Activated naive CD8-positive, alpha-beta T cell treated with anti-CD3 and anti-CD28 coated beads, Interleukin-2, amount 10 ng/mL, durations not matched to agents 7 days and 5 days (primary cell): ENCODE data around the gene DHH. TPM values are rescaled to one million over a fixed set of nuclear protein-coding genes. Genes with fewer than 3 reads are reported as not detected.

Source experiments
- ATAC-seq: fragments of 150-1000 bp; cut with Tn5 transposase; one replicate; pipeline ENCODE4 v1.10.0; 2021; ENCODE audit warnings: low read depth, moderate library complexity
- POLR2A ChIA-PET: fragments of 350-600 bp; sonication (Branson Sonifier 250); formaldehyde crosslinking; loops from one replicate; lab custom pipeline; 2021; ENCODE audit warnings: antibody characterized with exemption; lab: Charles Lee
- DNase-seq: peaks from one replicate; pipeline ENCODE4 v3.0.0; 2021
- H3K27ac Mint-ChIP-seq: one replicate; pipeline ENCODE4 v1.8.0; 2022; ENCODE audit warnings: mild to moderate bottlenecking, mixed read lengths
- H3K27me3 Mint-ChIP-seq: one replicate; pipeline ENCODE4 v1.8.0; 2022; ENCODE audit warnings: mild to moderate bottlenecking, moderate library complexity, mixed read lengths
- H3K36me3 Mint-ChIP-seq: one replicate; pipeline ENCODE4 v1.8.0; 2021; ENCODE audit warnings: mild to moderate bottlenecking, mixed read lengths
- H3K4me1 Mint-ChIP-seq: one replicate; pipeline ENCODE4 v1.8.0; 2021; ENCODE audit warnings: mixed read lengths
- H3K4me3 Mint-ChIP-seq: one replicate; pipeline ENCODE4 v1.8.0; 2022; ENCODE audit warnings: mild to moderate bottlenecking, moderate library complexity, mixed read lengths
- H3K9me3 Mint-ChIP-seq: one replicate; pipeline ENCODE4 v1.8.0; 2021; ENCODE audit warnings: mixed read lengths
- total RNA-seq, 2 experiments: library from RNA; stranded (reverse); gene quantifications; one replicate each; pipeline ENCODE4 v1.2.3, GENCODE V29; 2021

The DHH gene
- total RNA-seq, 2 experiments from 2014 or later: 0.11 to 0.25 TPM

- no peaks in the 10 kb centered on the region for H3K27me3 Mint-ChIP-seq
- H3K4me1 Mint-ChIP-seq: peaks cover 18% of the 10 kb centered on the region
Measured at GRCh38 chr12:49051373-49051764, 43.2 kb downstream of the DHH start.

GRCh38 chr12:49050507-49051372 lies 43.9 kb downstream of the DHH start:
- Mint-ChIP-seq H3K27me3 (no peaks in the 10 kb centered on the region), H3K4me3 (no peak overlapping the region), H3K36me3 (peaks cover 42% of the 10 kb centered on the region), H3K27ac (no peak overlapping the region), H3K4me1 (peaks cover 11% of the 10 kb centered on the region), H3K9me3 (no peaks in the 10 kb centered on the region)
- POLR2A ChIA-PET: no interaction called here
- DNase-seq: no peak
- ATAC-seq: no peak

More at GRCh38 chr12:49051373-49051764, 43.2 kb downstream of the DHH start:
- peaks cover 42% of the 10 kb centered on the region for H3K36me3 Mint-ChIP-seq
- H3K9me3 Mint-ChIP-seq: no peaks in the 10 kb centered on the region
- no peak for ATAC-seq
- no peak overlapping the region for H3K27ac Mint-ChIP-seq
- H3K4me3 Mint-ChIP-seq: no peak overlapping the region
- DNase-seq: no peak
- POLR2A ChIA-PET: no interaction called here

GRCh38 chr12:49049566-49050224 lies 44.9 kb downstream of the DHH start:
- POLR2A ChIA-PET: no interaction called here
- no peak overlapping the region for H3K4me3 Mint-ChIP-seq
- H3K27ac Mint-ChIP-seq: no peak overlapping the region
- no peaks in the 10 kb centered on the region for H3K27me3 Mint-ChIP-seq
- H3K9me3 Mint-ChIP-seq: no peaks in the 10 kb centered on the region
- H3K36me3 Mint-ChIP-seq: peaks cover 40% of the 10 kb centered on the region
- ATAC-seq (no peak), DNase-seq (no peak)
- H3K4me1 Mint-ChIP-seq: peaks cover 2% of the 10 kb centered on the region

- no peaks in the 10 kb centered on the region for H3K9me3 Mint-ChIP-seq
- H3K27ac Mint-ChIP-seq: no peak overlapping the region
- POLR2A ChIA-PET: interaction anchor here (1.1 kb wide), 1 partner anchor 197 kb away, joined by 3 read pairs; the partner anchor contains the start of gene DDX23
- no peak overlapping the region for H3K4me3 Mint-ChIP-seq
- peaks cover 40% of the 10 kb centered on the region for H3K36me3 Mint-ChIP-seq
- H3K27me3 Mint-ChIP-seq: no peaks in the 10 kb centered on the region
- H3K4me1 Mint-ChIP-seq: peaks cover 3% of the 10 kb centered on the region
- no peak for DNase-seq
- ATAC-seq: no peak
Measured at GRCh38 chr12:49048953-49049352, 45.6 kb downstream of the DHH start.

- Mint-ChIP-seq H3K9me3 (no peaks in the 10 kb centered on the region), H3K4me3 (no peak overlapping the region), H3K36me3 (peaks cover 33% of the 10 kb centered on the region), H3K27ac (no peak overlapping the region), H3K4me1 (peaks cover 5% of the 10 kb centered on the region), H3K27me3 (no peaks in the 10 kb centered on the region)
- POLR2A ChIA-PET: interaction anchor here (0.7 kb wide), 1 partner anchor 278 kb away, joined by 3 read pairs; no protein-coding TSS in a partner anchor
- no peak for DNase-seq
- no peak for ATAC-seq
Measured at GRCh38 chr12:49046129-49046895, 48.3 kb downstream of the DHH start.

- Mint-ChIP-seq H3K4me1 (peaks cover 4% of the 10 kb centered on the region), H3K4me3 (no peak overlapping the region), H3K36me3 (peaks cover 30% of the 10 kb centered on the region), H3K9me3 (no peaks in the 10 kb centered on the region), H3K27ac (no peak overlapping the region), H3K27me3 (no peaks in the 10 kb centered on the region)
- POLR2A ChIA-PET: interaction anchor here (0.8 kb wide), 1 partner anchor 11 kb away, joined by 4 read pairs; no protein-coding TSS in a partner anchor
- DNase-seq: no peak
- ATAC-seq: no peak
Measured at GRCh38 chr12:49044660-49045059, 49.9 kb downstream of the DHH start.

GRCh38 chr12:49043856-49044258 lies 50.7 kb downstream of the DHH start:
- Mint-ChIP-seq H3K27ac (peak overlapping the region; percentile 44), H3K4me1 (peaks cover 4% of the 10 kb centered on the region), H3K9me3 (no peaks in the 10 kb centered on the region), H3K4me3 (no peak overlapping the region), H3K27me3 (no peaks in the 10 kb centered on the region), H3K36me3 (peaks cover 29% of the 10 kb centered on the region)
- ATAC-seq: peak; percentile 81
- DNase-seq: peak; percentile 86
- POLR2A ChIA-PET: interaction anchor here (1.9 kb wide), 1 partner anchor 47 kb away, joined by 6 read pairs; no protein-coding TSS in a partner anchor

GRCh38 chr12:49043241-49043640 lies 51.4 kb downstream of the DHH start:
- Mint-ChIP-seq H3K9me3 (no peaks in the 10 kb centered on the region), H3K4me1 (peaks cover 4% of the 10 kb centered on the region), H3K27me3 (no peaks in the 10 kb centered on the region), H3K36me3 (peaks cover 25% of the 10 kb centered on the region), H3K4me3 (no peak overlapping the region), H3K27ac (no peak overlapping the region)
- ATAC-seq: no peak
- POLR2A ChIA-PET: interaction anchor here (0.9 to 1.9 kb wide), 2 partner anchors 12 to 46 kb away, joined by 3 to 6 read pairs; no protein-coding TSS in a partner anchor
- DNase-seq: no peak

GRCh38 chr12:49041881-49042484 lies 52.6 kb downstream of the DHH start:
- POLR2A ChIA-PET: interaction anchor here (1.9 kb wide), 1 partner anchor 45 kb away, joined by 6 read pairs; no protein-coding TSS in a partner anchor
- H3K27ac Mint-ChIP-seq: no peak overlapping the region
- DNase-seq (no peak), ATAC-seq (no peak)
- no peaks in the 10 kb centered on the region for H3K9me3 Mint-ChIP-seq
- H3K27me3 Mint-ChIP-seq: no peaks in the 10 kb centered on the region
- H3K4me3 Mint-ChIP-seq: no peak overlapping the region
- peaks cover 4% of the 10 kb centered on the region for H3K4me1 Mint-ChIP-seq
- H3K36me3 Mint-ChIP-seq: peaks cover 16% of the 10 kb centered on the region

GRCh38 chr12:49041036-49041880 lies 53.3 kb downstream of the DHH start:
- no peak for ATAC-seq
- no peak overlapping the region for H3K4me3 Mint-ChIP-seq
- H3K27me3 Mint-ChIP-seq: no peaks in the 10 kb centered on the region
- no peak for DNase-seq
- H3K9me3 Mint-ChIP-seq: no peaks in the 10 kb centered on the region
- H3K4me1 Mint-ChIP-seq: peaks cover 4% of the 10 kb centered on the region
- H3K27ac Mint-ChIP-seq: no peak overlapping the region
- H3K36me3 Mint-ChIP-seq: peaks cover 18% of the 10 kb centered on the region
- POLR2A ChIA-PET: interaction anchor here (1.5 kb wide), 1 partner anchor 21 kb away, joined by 4 read pairs; no protein-coding TSS in a partner anchor

- DNase-seq: no peak
- H3K4me1 Mint-ChIP-seq: peaks cover 4% of the 10 kb centered on the region
- ATAC-seq: no peak
- H3K27ac Mint-ChIP-seq: no peak overlapping the region
- peaks cover 18% of the 10 kb centered on the region for H3K36me3 Mint-ChIP-seq
- H3K27me3 Mint-ChIP-seq: no peaks in the 10 kb centered on the region
- no peak overlapping the region for H3K4me3 Mint-ChIP-seq
- POLR2A ChIA-PET: interaction anchor here (1.5 kb wide), 1 partner anchor 21 kb away, joined by 4 read pairs; no protein-coding TSS in a partner anchor
- no peaks in the 10 kb centered on the region for H3K9me3 Mint-ChIP-seq
Measured at GRCh38 chr12:49040364-49040855, 54.2 kb downstream of the DHH start.
